Colonic mucosa (tissue), 4 donors: ENCODE data around the gene ATXN7L1. TPM values are rescaled to one million over a fixed set of nuclear protein-coding genes. Genes with fewer than 3 reads are reported as not detected.

Source experiments
- DNase-seq: peaks from one replicate; pipeline ENCODE4 v3.0.0-alpha.2; 2020
- H3K27ac ChIP-seq: fragments of 200-600 bp; one replicate; pipeline ENCODE4 v1.8.0; 2021
- H3K27me3 ChIP-seq: fragments of 200-600 bp; one replicate; pipeline ENCODE4 v1.8.0; 2021
- H3K36me3 ChIP-seq: fragments of 200-600 bp; one replicate; pipeline ENCODE4 v1.8.0; 2021
- H3K4me1 ChIP-seq: fragments of 200-600 bp; one replicate; pipeline ENCODE4 v1.8.0; 2021; ENCODE audit warnings: mild to moderate bottlenecking
- H3K4me3 ChIP-seq: fragments of 200-600 bp; one replicate; pipeline ENCODE4 v1.8.0; 2021
- H3K9ac ChIP-seq, 2 donors: one replicate each; pipeline ENCODE4 v1.7.0; 2013; ENCODE audit warnings: control low read depth in 2 of 2, low read depth in 2 of 2, low read length in 2 of 2
- H3K9me3 ChIP-seq: fragments of 200-600 bp; one replicate; pipeline ENCODE4 v1.8.0; 2021
- CTCF ChIP-seq: fragments of 200-600 bp; IDR thresholded peaks from one replicate; pipeline ENCODE4 v1.8.0; 2022; ENCODE audit warnings: antibody characterized with exemption, mild to moderate bottlenecking
- intact Hi-C: fragments of 100-400 bp; cut with DNase I; formaldehyde crosslinking; loops from one replicate; pipeline ENCODE4 v1.14.1; 2022
- total RNA-seq, 2 donors: library from RNA; stranded (reverse); fragmentation: NEBNext Ultra II Directional in 1 of 2; extraction: Animal tissue kit (Norgen Biotek cat#: 25700) in 1 of 2; gene quantifications; one replicate each; pipeline ENCODE4 v1.2.1, GENCODE V29; 2021
- donor health status: healthy.
- donor health status: DM: no; HTN: no; CAD: no.
- donor health status: DM: no; HTN: no; CAD: no.

ATXN7L1 gene
- total RNA-seq, 2 donors from 2014 or later = 13.0 to 15.1 TPM

- Histone ChIP-seq H3K9me3 (no peaks in the 10 kb centered on the region), H3K4me3 (no peak overlapping the region), H3K27me3 (no peaks in the 10 kb centered on the region), H3K4me1 (no peaks in the 10 kb centered on the region), H3K27ac (no peak overlapping the region), H3K36me3 (no peaks in the 10 kb centered on the region), H3K9ac (no peak overlapping the region)
- DNase-seq = no peak
- intact Hi-C loops = no loop called here
- no peak for TF ChIP-seq CTCF
Measured at GRCh38 chr7:105707967-105708762, 168.2 kb downstream of the ATXN7L1 start.

- Histone ChIP-seq H3K9ac (no peak overlapping the region), H3K36me3 (no peaks in the 10 kb centered on the region), H3K4me1 (no peaks in the 10 kb centered on the region), H3K4me3 (no peak overlapping the region), H3K27ac (no peak overlapping the region), H3K27me3 (no peaks in the 10 kb centered on the region), H3K9me3 (no peaks in the 10 kb centered on the region)
- DNase-seq = no peak
- intact Hi-C loops = no loop called here
- no peak for TF ChIP-seq CTCF
Measured at GRCh38 chr7:105707381-105707780, 169.0 kb downstream of the ATXN7L1 start.

DNA sequence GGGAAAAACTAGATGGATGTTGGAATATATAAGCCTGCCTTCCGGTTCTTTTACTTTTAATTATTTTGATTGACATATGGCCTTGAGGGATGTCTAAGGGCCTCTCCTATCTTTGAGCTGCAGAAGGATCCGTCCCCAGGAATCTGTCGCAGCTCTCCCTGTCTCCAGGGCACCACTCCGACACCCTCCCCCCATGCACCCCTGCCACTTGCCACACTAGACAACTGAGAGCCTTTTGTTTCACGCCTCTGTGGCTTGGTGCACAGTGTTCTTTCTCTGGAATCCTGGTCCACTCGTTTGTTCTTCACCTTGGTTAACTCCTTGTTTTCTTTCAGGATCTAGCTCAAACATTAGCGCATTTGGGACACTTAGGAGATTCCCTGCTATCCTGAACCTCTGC lies 171.0 kb downstream of the ATXN7L1 start:
- Histone ChIP-seq H3K4me1 (no peaks in the 10 kb centered on the region), H3K27ac (no peak overlapping the region), H3K9ac (no peak overlapping the region), H3K36me3 (no peaks in the 10 kb centered on the region), H3K4me3 (no peak overlapping the region), H3K27me3 (no peaks in the 10 kb centered on the region), H3K9me3 (no peaks in the 10 kb centered on the region)
- intact Hi-C loops = no loop called here
- DNase-seq = no peak
- no peak for TF ChIP-seq CTCF

DNA sequence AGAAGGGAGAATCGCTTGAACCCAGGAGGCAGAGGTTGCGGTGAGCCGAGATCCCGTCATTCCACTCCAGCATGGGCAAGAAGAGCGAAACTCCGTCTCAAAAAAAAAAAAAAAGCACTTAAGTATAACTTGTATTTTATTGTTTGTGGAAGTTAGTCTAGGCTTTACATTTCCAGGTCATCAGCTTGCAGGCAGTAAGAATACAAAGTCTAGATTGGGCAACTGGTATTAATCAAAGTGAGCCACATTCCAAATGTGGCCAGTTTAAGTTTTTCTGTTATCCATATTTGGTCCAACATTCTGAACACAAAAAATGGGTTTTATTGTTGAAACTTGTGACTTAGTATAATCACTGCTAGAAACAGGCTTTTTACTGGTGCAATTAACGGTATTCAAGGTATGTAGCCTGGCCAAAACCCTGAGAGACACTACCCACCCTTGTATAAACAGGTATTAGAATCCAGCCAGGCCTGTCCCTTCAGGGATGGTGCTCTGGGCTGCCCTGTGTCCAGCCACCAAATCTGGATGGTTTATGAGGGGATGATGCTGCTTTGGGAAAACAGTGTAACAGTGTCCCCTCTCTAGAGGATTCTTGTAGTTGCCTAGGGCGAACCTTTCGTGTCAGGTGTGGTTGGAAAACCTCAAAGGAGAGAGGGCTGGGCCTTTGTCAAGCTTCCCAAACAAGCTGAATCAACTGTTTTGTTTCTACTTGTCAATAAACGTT lies 173.0 kb downstream of the ATXN7L1 start:
- no peak for TF ChIP-seq CTCF
- Histone ChIP-seq H3K27me3 (no peaks in the 10 kb centered on the region), H3K9ac (no peak overlapping the region), H3K4me3 (no peak overlapping the region), H3K9me3 (no peaks in the 10 kb centered on the region), H3K36me3 (no peaks in the 10 kb centered on the region), H3K27ac (no peak overlapping the region), H3K4me1 (no peaks in the 10 kb centered on the region)
- DNase-seq = no peak
- intact Hi-C loops = no loop called here

DNA sequence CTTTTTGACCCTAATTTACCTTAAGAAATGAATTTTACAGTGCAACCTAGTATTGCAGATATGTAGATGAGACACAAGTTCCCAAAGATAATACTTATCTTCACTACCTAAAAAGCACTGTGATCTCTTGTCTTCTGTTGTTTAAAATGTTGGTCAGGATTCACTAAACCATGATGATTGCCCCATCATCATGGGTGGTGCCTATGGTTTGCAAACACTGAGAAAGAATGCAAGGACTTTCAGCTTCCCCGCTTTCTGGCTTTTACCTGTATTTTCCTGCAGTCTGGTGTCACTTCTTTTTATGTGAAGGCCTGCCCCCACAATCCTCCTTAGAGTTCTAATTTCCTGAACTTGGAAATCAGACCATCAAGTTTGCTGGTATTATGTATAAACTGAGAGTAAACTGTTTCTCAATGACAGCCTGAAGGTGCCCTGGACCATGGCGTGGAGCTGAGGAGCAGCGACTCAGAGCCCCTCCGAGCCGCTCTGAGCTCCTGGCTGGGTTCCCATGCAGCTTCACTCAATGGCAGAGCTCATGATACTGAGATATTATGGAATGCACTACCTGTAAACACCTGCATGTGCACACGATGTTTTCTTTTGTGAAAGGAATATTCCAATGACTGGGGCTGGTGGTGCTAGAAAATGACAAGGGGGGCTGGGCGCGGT lies 176.7 kb downstream of the ATXN7L1 start:
- Histone ChIP-seq H3K4me1 (no peaks in the 10 kb centered on the region), H3K9me3 (no peaks in the 10 kb centered on the region), H3K27me3 (no peaks in the 10 kb centered on the region), H3K27ac (no peak overlapping the region), H3K36me3 (no peaks in the 10 kb centered on the region), H3K9ac (no peak overlapping the region), H3K4me3 (no peak overlapping the region)
- intact Hi-C loops = no loop called here
- no peak for DNase-seq
- no peak for TF ChIP-seq CTCF
